ENCODE data around the gene SYNDIG1.

SYNDIG1 gene

GRCh38 chr20:24469116-24469893 lies at the start of gene SYNDIG1:
Gene SYNDIG1 (plus strand): TSS chr20:24469629. CDS start chr20:24543098, 73,469 bp downstream.
- peak; percentile 76 for DNase-seq (ENCODE audit: low spot score)

GRCh38 chr20:24419786-24420185 lies 49.6 kb upstream of the SYNDIG1 start:
- no peak for DNase-seq (ENCODE audit: low spot score)

GRCh38 chr20:24420567-24420966 lies 48.9 kb upstream of the SYNDIG1 start:
- DNase-seq (ENCODE audit: low spot score), result peak; percentile 32

GRCh38 chr20:24421071-24421470 lies 48.4 kb upstream of the SYNDIG1 start:
- no peak for DNase-seq (ENCODE audit: low spot score)

GRCh38 chr20:24422091-24422760 lies 47.2 kb upstream of the SYNDIG1 start:
- DNase-seq (ENCODE audit: low spot score), result no peak

- no peak for DNase-seq (ENCODE audit: low spot score)
Observed at GRCh38 chr20:24423390-24424313, 45.8 kb upstream of the SYNDIG1 start.

GRCh38 chr20:24425523-24426135 lies 43.8 kb upstream of the SYNDIG1 start:
- no peak for DNase-seq (ENCODE audit: low spot score)

- DNase-seq (ENCODE audit: low spot score), result no peak
Observed at GRCh38 chr20:24431279-24432045, 38.0 kb upstream of the SYNDIG1 start.

DNA sequence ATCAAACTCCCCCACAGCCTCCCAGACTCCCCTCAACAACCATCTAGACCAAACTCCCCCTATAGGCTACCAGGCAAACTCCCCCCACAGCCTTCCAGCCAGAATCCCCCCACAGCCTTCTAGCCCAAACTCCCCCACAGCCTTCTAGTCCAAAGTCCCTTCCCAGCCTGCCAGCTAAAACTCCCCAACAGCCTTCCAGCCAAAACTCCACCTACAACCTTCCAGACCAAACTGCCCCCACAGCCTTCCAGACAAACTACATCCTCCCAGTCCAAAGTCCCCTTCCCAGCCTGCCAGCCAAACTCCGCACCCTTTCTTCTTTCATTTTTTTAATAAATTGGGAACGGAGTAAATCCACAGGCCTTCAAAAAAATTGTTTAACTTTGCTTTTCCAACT lies 37.4 kb upstream of the SYNDIG1 start:
- no peak for DNase-seq (ENCODE audit: low spot score)

GRCh38 chr20:24436160-24436559 lies 33.3 kb upstream of the SYNDIG1 start:
- DNase-seq (ENCODE audit: low spot score), result no peak

GRCh38 chr20:24437196-24438082 lies 32.0 kb upstream of the SYNDIG1 start:
- DNase-seq (ENCODE audit: low spot score), result no peak

- DNase-seq (ENCODE audit: low spot score), result peak; percentile 82
Observed at GRCh38 chr20:24438331-24438730, 31.1 kb upstream of the SYNDIG1 start.

GRCh38 chr20:24439737-24440387 lies 29.6 kb upstream of the SYNDIG1 start:
- no peak for DNase-seq (ENCODE audit: low spot score)

DNA sequence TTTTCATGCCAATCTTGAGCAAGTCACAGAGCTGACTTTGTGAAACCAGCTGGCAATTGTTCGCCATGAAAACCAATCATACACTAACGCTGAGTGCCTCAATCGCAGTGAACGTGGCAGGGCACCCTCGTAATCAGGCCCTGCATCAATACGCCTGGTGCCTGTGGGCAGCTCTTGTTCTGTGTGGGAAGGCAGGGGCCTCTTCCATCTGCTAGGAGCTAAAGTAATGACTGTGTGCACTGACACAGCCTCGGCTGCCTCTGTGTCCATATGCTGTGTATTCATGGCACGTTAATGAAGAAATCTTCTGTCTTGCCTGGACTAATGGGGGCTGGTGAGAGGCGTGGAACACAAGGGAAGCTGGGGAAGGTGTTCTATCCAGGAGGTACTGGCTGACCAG lies 27.8 kb upstream of the SYNDIG1 start:
- DNase-seq (ENCODE audit: low spot score), result no peak

DNA sequence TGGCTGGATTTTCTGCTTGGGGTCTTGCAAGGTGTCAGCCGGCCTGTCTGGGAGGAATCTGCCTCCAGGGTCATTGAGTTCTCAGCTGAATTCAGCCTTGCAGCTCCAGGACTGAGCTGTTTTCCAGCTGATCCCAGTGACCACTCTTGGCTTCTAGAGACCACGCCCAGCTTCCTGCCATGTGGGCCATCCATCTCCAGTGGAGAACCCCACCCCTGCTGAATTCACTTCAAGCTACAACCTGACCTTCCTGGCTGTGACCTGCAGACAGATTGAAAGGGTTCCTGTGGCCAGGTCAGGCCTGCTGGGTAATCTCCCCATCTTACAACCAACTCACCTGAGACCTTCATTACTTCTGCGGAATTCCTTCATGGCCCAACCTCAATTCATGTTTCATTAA lies 26.5 kb upstream of the SYNDIG1 start:
- no peak for DNase-seq (ENCODE audit: low spot score)

GRCh38 chr20:24443436-24443835 lies 26.0 kb upstream of the SYNDIG1 start:
- DNase-seq (ENCODE audit: low spot score), result no peak

- no peak for DNase-seq (ENCODE audit: low spot score)
Observed at GRCh38 chr20:24444526-24445190, 24.8 kb upstream of the SYNDIG1 start.

- no peak for DNase-seq (ENCODE audit: low spot score)
Observed at GRCh38 chr20:24445510-24446170, 23.8 kb upstream of the SYNDIG1 start.

DNA sequence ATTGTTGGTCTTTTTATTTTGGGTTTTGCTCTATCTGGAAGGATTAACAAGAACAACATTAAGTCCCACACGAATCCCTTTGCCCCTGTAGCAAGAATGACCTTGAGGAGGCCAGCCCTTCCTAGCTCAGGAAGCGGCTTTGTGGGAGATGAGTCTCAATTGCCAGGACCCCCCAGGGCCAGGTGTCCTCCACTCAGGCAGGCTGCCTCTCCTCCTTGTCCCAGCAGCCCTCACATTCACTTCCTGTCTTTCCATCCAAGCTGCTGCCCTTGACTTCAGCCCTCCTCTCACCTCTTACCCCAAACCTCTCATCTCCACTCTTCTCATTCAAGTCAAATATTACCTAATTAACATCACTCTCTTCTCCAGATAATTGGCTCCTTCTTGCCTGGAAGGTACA lies 22.6 kb upstream of the SYNDIG1 start:
- DNase-seq (ENCODE audit: low spot score), result no peak

Data from cerebellar cortex (tissue), 1 donor.